PC-3 (cell line): ENCODE results near the gene ART4. TPM values are rescaled to one million over a fixed set of nuclear protein-coding genes. Genes with fewer than 3 reads are reported as not detected.

Experiments used
- ATAC-seq: fragments of 200-7000 bp; cut with Tn5 transposase; 2 replicates; pipeline ENCODE4 v1.9.1; 2020; ENCODE audit warnings: mild to moderate bottlenecking, moderate library complexity
- BruUV-seq: library from RNA; stranded (reverse); fragments of 400-500 nt; replicated peaks from 2 replicates; lab custom pipeline; 2021; lab: Mats Ljungman, UMichigan
- CTCF ChIA-PET: fragments of 300-600 bp; sonication (Branson Sonifier 250); formaldehyde crosslinking; loops from one replicate; lab custom pipeline; 2022; ENCODE audit warnings: antibody characterized with exemption; lab: Charles Lee
- POLR2A ChIA-PET: fragments of 300-600 bp; sonication (Branson Sonifier 250); formaldehyde crosslinking; loops from one replicate; lab custom pipeline; 2022; ENCODE audit warnings: antibody characterized with exemption; ENCODE audit not compliant: unreplicated experiment; lab: Charles Lee
- DNase-seq: peaks from one replicate; pipeline ENCODE4 v3.0.0-alpha.2; 2015
- H2AFZ ChIP-seq: fragments of 300-600 bp; sonication (generic); 2 replicates; pipeline ENCODE4 v1.6.0; 2016; ENCODE audit warnings: antibody characterized with exemption, low read length
- H3F3A ChIP-seq: fragments of 300-600 bp; sonication (generic); one replicate; pipeline ENCODE4 v1.6.0; 2017; ENCODE audit warnings: antibody characterized with exemption, low read length, control low read depth, mild to moderate bottlenecking; ENCODE audit not compliant: unreplicated experiment
- H3K27ac ChIP-seq: fragments of 300-600 bp; sonication (generic); 2 replicates; pipeline ENCODE4 v1.5.1; 2016; ENCODE audit warnings: mild to moderate bottlenecking, low read length
- H3K27me3 ChIP-seq: fragments of 300-600 bp; sonication (generic); 2 replicates; pipeline ENCODE4 v1.6.1; 2016; ENCODE audit warnings: low read length, mixed read lengths
- H3K36me3 ChIP-seq: fragments of 300-600 bp; sonication (generic); 2 replicates; pipeline ENCODE4 v1.6.1; 2016; ENCODE audit warnings: low read depth, mixed run types, low read length, mixed read lengths
- H3K4me1 ChIP-seq: fragments of 300-600 bp; sonication (generic); 2 replicates; pipeline ENCODE4 v1.5.1; 2016; ENCODE audit warnings: low read length; ENCODE audit not compliant: insufficient read depth
- H3K4me2 ChIP-seq: fragments of 300-600 bp; sonication (generic); 2 replicates; pipeline ENCODE4 v1.6.0; 2016; ENCODE audit warnings: low read length
- H3K4me3 ChIP-seq: fragments of 300-600 bp; sonication (generic); 2 replicates; pipeline ENCODE4 v1.5.1; 2016; ENCODE audit warnings: mild to moderate bottlenecking, low read length, mixed read lengths
- H3K79me2 ChIP-seq: fragments of 300-600 bp; sonication (generic); 2 replicates; pipeline ENCODE4 v1.6.1; 2017; ENCODE audit warnings: low read length, mixed read lengths
- H3K9ac ChIP-seq: fragments of 300-600 bp; sonication (generic); 2 replicates; pipeline ENCODE4 v1.6.0; 2016; ENCODE audit warnings: mild to moderate bottlenecking, low read length
- H3K9me2 ChIP-seq: fragments of 300-600 bp; sonication (generic); replicated peaks from 2 replicates; pipeline ENCODE4 v1.6.1; 2016; ENCODE audit warnings: mixed run types, low read length, mixed read lengths
- H3K9me3 ChIP-seq: fragments of 300-600 bp; sonication (generic); 2 replicates; pipeline ENCODE4 v1.6.1; 2016; ENCODE audit warnings: low read length, mixed read lengths
- H4K20me1 ChIP-seq: fragments of 300-600 bp; sonication (generic); 2 replicates; pipeline ENCODE4 v1.6.1; 2016; ENCODE audit warnings: low read length, mixed read lengths
- EZH2 ChIP-seq: fragments of 300-600 bp; sonication (generic); IDR thresholded peaks from one replicate; pipeline ENCODE4 v1.6.1; 2017; ENCODE audit warnings: antibody characterized with exemption, mild to moderate bottlenecking, low read length; ENCODE audit not compliant: unreplicated experiment
- EZH2phosphoT487 ChIP-seq: fragments of 300-600 bp; sonication (generic); IDR thresholded peaks from 2 replicates; pipeline ENCODE4 v1.6.1; 2018; ENCODE audit warnings: mild to moderate bottlenecking, antibody characterized with exemption, low read length, borderline replicate concordance
- intact Hi-C: fragments of 100-400 bp; cut with micrococcal nuclease; formaldehyde crosslinking; loops from 2 replicates; pipeline ENCODE4 v1.9.0; 2023
- total RNA-seq: library from RNA; depleted of rRNA; stranded (reverse); fragments of >200 nt; gene quantifications from 2 replicates; pipeline ENCODE4 v1.2.3, GENCODE V29; 2014
- TF ChIP-seq, protein P1 (sequence below): fragments of 300-600 bp; sonication (generic); conservative IDR thresholded peaks from 2 replicates; pipeline ENCODE4 v1.5.1; 2017; ENCODE audit warnings: antibody characterized with exemption, low read depth, mild to moderate bottlenecking, low read length

ART4 gene
- total RNA-seq, 1 experiment from 2014 or later, result not detected

DNA sequence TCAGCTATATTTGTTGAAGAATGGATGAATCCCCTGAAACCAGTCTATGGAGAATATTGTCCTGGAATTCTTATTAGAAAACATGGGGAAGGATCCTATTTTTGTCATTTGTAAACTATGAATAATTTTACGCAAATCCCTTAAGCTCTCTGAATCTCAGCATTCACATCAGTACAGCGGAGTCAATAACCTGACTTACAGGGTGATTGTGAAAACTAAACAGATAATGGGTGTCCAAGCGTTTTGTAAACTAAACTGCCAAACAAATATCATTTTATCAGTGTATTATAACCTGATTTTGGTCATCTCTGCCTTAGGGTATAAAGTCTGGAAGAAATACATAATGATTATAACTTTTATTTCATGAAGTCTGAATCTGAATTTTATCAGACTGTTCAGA lies 10.0 kb downstream of the ART4 start:
- intact Hi-C loops, result no loop called here
- no peak overlapping the region for H2AFZ ChIP-seq
- BruUV-seq, result no TSS peak
- POLR2A ChIA-PET, result no interaction called here
- no peaks in the 10 kb centered on the region for H3K9me2 ChIP-seq
- no peaks in the 10 kb centered on the region for H3K27me3 ChIP-seq
- H4K20me1 ChIP-seq, result no peaks in the 10 kb centered on the region
- H3K36me3 ChIP-seq, result no peaks in the 10 kb centered on the region
- DNase-seq (no peak), ATAC-seq (no peak)
- H3K4me3 ChIP-seq, result no peak overlapping the region
- no peak overlapping the region for H3K27ac ChIP-seq
- CTCF ChIA-PET, result interaction anchor here (0.6 kb wide), 1 partner anchor 64 kb away, joined by 3 read pairs; no protein-coding TSS in a partner anchor
- H3K79me2 ChIP-seq, result no peaks in the 10 kb centered on the region
- peaks cover 24% of the 10 kb centered on the region for H3K4me1 ChIP-seq
- no peak overlapping the region for H3K9ac ChIP-seq
- no peak overlapping the region for H3K4me2 ChIP-seq
- H3K9me3 ChIP-seq, result no peaks in the 10 kb centered on the region
- H3F3A ChIP-seq, result peaks cover 5% of the 10 kb centered on the region
- TF ChIP-seq EZH2phosphoT487, result no peak
- TF ChIP-seq, protein P1, sequence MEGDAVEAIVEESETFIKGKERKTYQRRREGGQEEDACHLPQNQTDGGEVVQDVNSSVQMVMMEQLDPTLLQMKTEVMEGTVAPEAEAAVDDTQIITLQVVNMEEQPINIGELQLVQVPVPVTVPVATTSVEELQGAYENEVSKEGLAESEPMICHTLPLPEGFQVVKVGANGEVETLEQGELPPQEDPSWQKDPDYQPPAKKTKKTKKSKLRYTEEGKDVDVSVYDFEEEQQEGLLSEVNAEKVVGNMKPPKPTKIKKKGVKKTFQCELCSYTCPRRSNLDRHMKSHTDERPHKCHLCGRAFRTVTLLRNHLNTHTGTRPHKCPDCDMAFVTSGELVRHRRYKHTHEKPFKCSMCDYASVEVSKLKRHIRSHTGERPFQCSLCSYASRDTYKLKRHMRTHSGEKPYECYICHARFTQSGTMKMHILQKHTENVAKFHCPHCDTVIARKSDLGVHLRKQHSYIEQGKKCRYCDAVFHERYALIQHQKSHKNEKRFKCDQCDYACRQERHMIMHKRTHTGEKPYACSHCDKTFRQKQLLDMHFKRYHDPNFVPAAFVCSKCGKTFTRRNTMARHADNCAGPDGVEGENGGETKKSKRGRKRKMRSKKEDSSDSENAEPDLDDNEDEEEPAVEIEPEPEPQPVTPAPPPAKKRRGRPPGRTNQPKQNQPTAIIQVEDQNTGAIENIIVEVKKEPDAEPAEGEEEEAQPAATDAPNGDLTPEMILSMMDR, result no peak
- no peak for TF ChIP-seq EZH2

DNA sequence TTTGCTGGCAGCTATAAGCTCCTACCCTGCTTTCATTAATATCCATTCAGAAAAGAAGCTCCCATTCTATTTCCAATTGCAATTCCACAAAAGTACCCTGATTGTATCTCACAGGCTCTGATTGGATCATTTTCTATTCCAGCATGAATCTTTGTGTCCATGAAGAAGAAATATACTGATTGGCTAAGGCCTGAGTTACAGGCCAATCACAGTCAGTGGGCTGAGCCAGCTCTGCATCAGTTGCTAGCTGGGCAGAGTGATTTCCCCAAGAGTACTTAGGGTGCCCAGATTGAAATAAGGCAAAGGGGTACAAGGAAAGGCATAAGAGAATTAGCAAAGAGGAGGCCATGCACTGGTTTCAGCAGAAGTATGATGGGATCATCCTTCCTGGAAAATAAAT lies 14.4 kb downstream of the ART4 start:
- Histone ChIP-seq H3K27me3 (no peaks in the 10 kb centered on the region), H3K36me3 (no peaks in the 10 kb centered on the region), H3K27ac (no peak overlapping the region), H3K9me3 (no peaks in the 10 kb centered on the region), H3K4me3 (no peak overlapping the region), H3K4me2 (no peak overlapping the region), H4K20me1 (no peaks in the 10 kb centered on the region), H3K4me1 (0 out of 2 replicates have a peak, but pooled peaks cover 3% of the 10 kb centered on the region), H2AFZ (no peak overlapping the region), H3K9me2 (no peaks in the 10 kb centered on the region), H3K9ac (no peak overlapping the region), H3F3A (no peaks in the 10 kb centered on the region), H3K79me2 (no peaks in the 10 kb centered on the region)
- ChIA-PET CTCF (no interaction called here), POLR2A (no interaction called here)
- no TSS peak for BruUV-seq
- no peak for ATAC-seq
- TF ChIP-seq, protein P1, result no peak
- TF ChIP-seq EZH2, result no peak
- no peak for TF ChIP-seq EZH2phosphoT487
- intact Hi-C loops, result no loop called here
- no peak for DNase-seq

DNA sequence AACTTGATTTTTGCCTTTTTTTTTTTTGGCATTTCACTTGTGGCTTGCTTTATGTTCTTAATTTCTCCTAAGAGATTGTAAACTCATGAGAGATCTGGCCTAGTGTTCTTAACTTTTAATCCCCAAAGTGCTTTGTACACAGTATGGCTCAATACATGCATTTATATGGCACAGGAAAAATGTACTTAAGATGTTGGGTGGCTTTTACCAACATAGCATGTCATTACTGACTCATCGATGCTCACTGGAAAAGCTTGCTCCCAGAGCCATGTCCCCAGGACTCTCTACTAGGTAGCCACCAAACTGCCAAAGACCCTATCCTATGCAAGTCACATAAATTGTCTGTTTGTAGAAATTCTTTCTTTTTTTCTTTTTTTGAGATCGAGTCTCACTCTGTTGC lies 16.3 kb downstream of the ART4 start:
- no peaks in the 10 kb centered on the region for H3K9me2 ChIP-seq
- no peaks in the 10 kb centered on the region for H3K27me3 ChIP-seq
- no peak overlapping the region for H3K4me2 ChIP-seq
- no peak overlapping the region for H3K9ac ChIP-seq
- ChIA-PET POLR2A (no interaction called here), CTCF (no interaction called here)
- no peaks in the 10 kb centered on the region for H3K36me3 ChIP-seq
- no peak overlapping the region for H3K27ac ChIP-seq
- H3K4me1 ChIP-seq, result no peaks in the 10 kb centered on the region
- intact Hi-C loops, result no loop called here
- no peak overlapping the region for H3K4me3 ChIP-seq
- H2AFZ ChIP-seq, result no peak overlapping the region
- peak; percentile 51 for DNase-seq
- TF ChIP-seq EZH2, result no peak
- TF ChIP-seq EZH2phosphoT487, result no peak
- H3K9me3 ChIP-seq, result no peaks in the 10 kb centered on the region
- H3F3A ChIP-seq, result no peaks in the 10 kb centered on the region
- no TSS peak for BruUV-seq
- no peaks in the 10 kb centered on the region for H4K20me1 ChIP-seq
- ATAC-seq, result no peak
- H3K79me2 ChIP-seq, result no peaks in the 10 kb centered on the region
